Measurements from ENCODE around the gene TAF1C.
"Not testable (repeated sequence)": the region's sequence is repeated elsewhere in the genome, so short reads cannot be mapped to it uniquely, and the experiment has no call there.

Gene TAF1C
- total RNA-seq, result 7.7 to 32.1 (median 16.7) reads per million in 18 experiments

GRCh38 chr16:84186685-84187437 is at the start of gene TAF1C:
Gene TAF1C, minus strand, starts transcription at chr16:84187057. Its CDS starts 2,069 bp downstream, at chr16:84184988.
- DNase-seq, result peak; percentile 98

- DNase-seq, result no peak
These were observed 47.7 kb upstream of the TAF1C start for GRCh38 chr16:84234321-84235241.

GRCh38 chr16:84233748-84234147 is 46.9 kb upstream of the TAF1C start:
- DNase-seq, result no peak

- DNase-seq, result no peak
These were observed 46.1 kb upstream of the TAF1C start for GRCh38 chr16:84232969-84233368.

GRCh38 chr16:84232060-84232459 is 45.2 kb upstream of the TAF1C start:
- no peak for DNase-seq

DNA sequence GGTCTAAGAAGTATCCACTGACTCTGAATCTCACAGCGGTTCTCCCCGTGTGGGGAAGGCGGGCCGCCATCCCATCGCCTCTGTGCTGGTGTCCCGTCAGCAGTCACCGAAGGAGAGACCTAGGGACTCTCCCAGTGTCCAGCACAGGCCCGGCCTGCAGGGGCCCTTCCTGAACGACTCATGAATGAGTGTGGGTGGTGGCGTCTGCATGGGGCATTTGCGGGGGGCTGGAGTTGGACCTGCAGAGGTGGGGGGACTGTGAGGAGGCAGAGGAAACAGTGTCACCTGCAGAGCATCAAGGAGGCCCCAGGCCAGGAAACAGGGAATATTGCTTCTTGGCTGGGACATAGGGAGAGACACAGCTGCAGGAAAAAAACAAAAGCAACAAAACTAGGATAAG is 42.6 kb upstream of the TAF1C start:
- DNase-seq, result no peak

DNA sequence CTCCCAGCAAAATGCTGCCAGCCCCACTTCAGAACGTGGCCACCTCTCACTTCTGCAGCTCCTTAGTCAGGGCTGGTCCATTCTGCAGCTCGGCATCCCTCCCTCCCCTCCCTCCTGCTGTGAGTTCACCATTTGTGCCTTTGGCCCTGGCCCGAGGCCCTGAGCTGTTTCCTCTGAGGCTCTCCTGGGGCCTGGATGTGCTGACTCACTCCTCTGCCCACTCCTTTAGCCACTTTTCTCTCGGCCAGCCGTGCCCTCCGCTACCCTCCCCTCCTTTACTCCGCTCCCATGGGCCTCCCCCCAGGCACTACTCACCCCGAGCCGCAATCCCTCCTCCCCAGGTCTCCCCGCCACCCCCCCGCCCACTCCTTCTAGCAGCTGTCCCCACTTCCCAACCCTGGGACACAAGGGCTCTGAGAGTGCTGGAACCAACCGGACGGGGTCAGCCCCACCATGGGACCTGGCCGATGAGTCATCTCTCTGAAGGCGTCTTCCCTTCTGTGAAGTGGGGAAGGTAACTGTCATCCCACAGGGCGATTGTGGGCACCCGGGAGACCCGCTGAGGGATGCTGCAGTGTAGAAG is 41.5 kb upstream of the TAF1C start:
- DNase-seq, result peak; percentile 46 to 75

DNA sequence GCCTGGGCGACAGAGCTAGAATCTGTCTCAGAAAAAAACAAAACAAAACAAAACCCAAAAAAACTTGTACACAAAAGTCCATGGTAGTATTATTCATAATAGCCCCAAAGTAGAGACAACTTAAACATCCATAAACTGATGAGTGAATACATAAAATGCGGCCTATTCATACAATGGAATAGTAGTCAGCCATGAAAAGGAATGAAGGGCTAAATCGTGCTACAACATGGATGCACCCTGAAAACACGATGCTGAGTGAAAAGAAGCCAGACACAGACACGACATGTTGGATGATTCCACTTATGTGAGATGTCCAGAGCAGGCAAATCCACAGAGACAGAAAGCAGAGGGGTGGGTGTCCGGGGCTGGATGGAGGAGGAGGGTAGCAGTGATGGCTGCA is 40.7 kb upstream of the TAF1C start:
- DNase-seq, result no peak

- no peak for DNase-seq
These were observed 39.2 kb upstream of the TAF1C start for GRCh38 chr16:84226026-84226425.

GRCh38 chr16:84225571-84225970 is 38.7 kb upstream of the TAF1C start:
- DNase-seq, result no peak

- DNase-seq, result no peak
These were observed 38.3 kb upstream of the TAF1C start for GRCh38 chr16:84225126-84225525.

DNA sequence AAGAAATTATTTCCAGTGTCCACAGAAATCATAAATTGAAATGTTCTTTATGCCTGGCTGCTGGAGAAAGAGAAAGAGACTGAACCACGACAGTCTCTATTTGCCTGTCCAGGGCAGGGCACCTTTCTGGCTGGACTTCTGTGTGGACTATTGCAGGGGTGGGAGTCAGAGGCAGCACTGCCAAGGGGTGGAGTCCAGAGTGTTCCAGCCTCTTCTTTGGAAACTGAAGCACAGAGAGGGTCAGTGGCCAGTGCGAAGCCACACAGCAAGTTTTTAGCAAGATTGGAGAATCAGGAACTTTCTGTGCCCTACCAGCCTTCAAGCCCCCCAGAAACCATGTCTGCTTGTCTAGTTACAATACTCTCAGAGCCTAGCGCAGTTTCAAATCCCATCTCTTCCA is 37.7 kb upstream of the TAF1C start:
- DNase-seq, result no peak

GRCh38 chr16:84223456-84223855 is 36.6 kb upstream of the TAF1C start:
- DNase-seq, result no peak

- no peak for DNase-seq
These were observed 34.0 kb upstream of the TAF1C start for GRCh38 chr16:84220851-84221250.

- DNase-seq, result no peak
These were observed 32.1 kb upstream of the TAF1C start for GRCh38 chr16:84218956-84219355.

DNA sequence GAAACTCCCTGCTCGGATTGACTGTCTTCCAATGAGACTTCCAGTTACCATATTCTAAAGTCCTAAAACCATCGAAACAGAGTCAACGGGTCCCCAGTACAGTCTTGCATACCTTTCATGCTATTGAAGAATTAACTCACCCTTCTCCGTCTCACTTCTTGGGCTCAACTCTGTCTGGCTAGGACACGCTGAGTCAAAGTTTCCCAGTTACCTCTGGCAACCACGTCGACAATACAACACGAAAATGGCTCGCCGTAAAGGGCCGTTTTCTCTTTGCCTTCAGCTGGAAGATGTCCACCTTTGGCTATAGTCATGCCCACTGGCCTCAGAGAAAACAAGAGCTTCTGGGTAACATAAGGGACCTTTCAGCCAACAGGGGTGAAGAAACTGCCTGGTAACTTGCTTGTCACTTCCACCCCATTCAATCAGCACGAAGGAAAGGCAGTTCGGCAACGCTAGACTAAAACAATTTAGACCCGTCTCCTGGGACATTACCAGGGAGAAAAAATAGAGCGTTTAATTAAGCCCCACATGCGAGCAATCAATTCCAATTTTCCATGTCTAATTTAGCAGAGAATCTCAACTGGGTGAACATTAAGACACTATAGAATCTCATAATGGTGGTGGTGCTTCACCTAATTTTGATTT is 31.4 kb upstream of the TAF1C start:
- DNase-seq, result no peak

DNA sequence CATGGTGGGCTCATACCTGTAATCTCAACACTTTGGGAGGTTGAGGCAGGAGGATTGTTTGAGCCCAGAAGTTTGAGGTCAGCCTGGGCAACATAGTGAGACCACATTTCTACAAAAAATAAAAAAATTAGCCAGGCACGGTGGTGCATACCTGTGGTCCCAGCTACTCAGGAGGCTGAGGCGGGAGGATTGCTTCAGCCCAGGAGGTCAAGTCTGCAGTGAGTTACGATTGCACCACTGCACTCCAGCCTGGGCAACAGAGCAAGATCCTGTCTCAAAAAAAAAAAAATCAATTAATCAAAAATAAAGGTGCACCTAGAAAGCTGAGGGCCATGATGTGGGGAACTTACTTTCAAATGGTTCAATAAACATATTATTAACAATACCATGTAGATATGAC is 29.3 kb upstream of the TAF1C start:
- not testable (repeated sequence) for DNase-seq

DNA sequence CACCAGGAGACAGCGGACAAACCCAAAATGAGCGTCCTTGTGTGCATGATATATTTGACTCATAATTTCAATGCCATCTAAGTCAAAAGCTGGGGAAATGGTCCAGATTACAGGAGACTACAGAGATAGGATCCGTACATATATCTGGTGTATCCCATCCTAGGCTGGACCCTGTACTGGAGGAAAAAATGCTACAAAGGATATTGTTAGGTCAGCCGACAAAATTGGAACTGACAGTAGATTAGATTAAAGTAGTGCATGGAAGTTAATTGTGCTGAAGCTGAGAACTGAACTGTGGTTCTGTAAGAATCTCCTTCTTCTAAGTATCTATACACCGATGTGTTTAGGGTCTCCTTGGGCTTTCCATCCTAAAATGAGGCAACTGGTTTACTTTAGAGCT is 28.7 kb upstream of the TAF1C start:
- DNase-seq, result no peak

DNA sequence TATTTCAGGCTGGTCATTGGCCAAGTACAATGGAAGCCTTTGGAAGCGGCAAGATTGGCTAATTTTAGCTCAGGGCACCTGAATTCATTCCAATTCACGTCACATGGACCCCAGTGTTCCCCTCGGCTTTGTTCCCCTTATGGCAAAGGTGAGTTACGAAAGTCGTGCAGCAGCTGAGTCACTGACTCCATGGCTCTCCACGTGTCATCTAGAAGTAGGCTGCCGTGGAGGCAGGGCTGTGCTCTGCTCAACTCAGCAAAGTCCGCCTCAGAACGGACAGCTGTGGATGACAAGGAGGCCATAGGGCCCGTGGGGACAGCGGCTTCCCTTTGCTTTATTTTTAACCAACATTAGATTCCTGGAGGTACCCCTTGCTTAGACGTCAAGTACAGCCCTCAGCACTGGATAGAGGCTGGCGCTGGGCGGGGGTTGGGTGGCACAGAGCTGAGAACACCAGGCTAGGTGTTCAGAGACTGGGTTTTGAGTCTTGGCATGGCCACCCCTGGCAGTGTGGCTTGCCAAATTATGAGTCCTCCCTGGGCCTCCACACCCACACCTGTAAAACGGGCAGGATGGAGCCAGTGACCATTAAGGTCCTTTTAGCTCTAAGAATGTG is 27.7 kb upstream of the TAF1C start:
- peak; percentile 20 to 36 for DNase-seq

DNA sequence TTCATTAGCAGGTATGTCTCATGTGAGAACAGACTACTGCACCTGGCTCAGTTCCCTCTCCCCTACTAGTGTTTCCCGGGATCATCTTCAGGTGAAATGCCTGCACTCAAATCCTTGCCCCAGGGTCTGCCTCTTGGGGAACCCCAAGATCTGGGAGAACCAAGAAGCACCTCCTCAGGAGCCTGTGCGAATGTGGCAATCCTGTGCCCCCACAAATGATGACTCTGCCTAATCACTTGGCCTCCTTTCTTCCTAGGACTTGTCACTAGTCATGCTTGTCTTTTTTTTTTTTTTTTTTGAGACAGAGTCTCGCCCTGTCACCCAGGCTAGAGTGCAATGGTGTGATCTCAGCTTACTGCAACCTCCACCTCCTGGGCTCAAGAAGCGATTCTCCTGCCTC is 25.8 kb upstream of the TAF1C start:
- no peak for DNase-seq

GRCh38 chr16:84212154-84212553 is 25.3 kb upstream of the TAF1C start:
- peak in 1 of 2 donors; percentile 7 for DNase-seq

- DNase-seq, result no peak
These were observed 23.1 kb upstream of the TAF1C start for GRCh38 chr16:84209989-84210388.
